EH (cell line): ENCODE results near the gene IER5.
"Not testable (repeated sequence)": the region's sequence is repeated elsewhere in the genome, so short reads cannot be mapped to it uniquely, and the experiment has no call there.

Experiments used
- DNase-seq: peaks from one replicate; pipeline ENCODE4 v3.0.0-alpha.2; 2015; ENCODE audit warnings: low read depth

Gene IER5

GRCh38 chr1:181115971-181116370 is 27.5 kb downstream of the IER5 start:
- not testable (repeated sequence) for DNase-seq

DNA sequence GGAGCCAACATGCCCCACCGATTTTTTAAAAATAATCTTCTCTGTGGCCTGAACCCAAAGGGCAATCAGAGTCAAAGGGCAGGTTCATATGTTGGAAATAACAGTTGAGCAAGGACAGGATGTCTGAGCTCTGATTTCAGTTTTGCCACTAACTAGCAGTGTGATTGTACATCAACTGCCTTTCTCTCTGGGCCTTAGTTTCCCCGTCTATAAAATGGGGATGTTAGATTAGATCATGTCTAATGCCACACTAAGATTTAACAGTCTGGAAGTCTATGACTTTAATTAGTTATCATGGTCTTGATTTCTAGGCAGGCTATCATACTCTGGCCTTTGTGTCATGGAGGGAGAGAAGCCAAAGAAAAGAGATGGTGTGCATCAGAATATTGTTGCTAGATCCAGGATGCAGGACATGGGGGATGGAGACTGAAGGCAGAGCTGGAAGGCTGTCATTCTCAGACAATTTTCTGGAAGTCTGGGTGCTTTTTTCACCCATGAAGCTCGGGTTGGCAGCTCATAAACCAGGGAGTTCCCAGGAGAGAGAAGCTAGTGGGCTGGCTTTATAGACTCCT is 28.4 kb downstream of the IER5 start:
- peak; percentile 53 for DNase-seq

- DNase-seq = peak; percentile 95
Observed at GRCh38 chr1:181117648-181118449, 29.3 kb downstream of the IER5 start.

DNA sequence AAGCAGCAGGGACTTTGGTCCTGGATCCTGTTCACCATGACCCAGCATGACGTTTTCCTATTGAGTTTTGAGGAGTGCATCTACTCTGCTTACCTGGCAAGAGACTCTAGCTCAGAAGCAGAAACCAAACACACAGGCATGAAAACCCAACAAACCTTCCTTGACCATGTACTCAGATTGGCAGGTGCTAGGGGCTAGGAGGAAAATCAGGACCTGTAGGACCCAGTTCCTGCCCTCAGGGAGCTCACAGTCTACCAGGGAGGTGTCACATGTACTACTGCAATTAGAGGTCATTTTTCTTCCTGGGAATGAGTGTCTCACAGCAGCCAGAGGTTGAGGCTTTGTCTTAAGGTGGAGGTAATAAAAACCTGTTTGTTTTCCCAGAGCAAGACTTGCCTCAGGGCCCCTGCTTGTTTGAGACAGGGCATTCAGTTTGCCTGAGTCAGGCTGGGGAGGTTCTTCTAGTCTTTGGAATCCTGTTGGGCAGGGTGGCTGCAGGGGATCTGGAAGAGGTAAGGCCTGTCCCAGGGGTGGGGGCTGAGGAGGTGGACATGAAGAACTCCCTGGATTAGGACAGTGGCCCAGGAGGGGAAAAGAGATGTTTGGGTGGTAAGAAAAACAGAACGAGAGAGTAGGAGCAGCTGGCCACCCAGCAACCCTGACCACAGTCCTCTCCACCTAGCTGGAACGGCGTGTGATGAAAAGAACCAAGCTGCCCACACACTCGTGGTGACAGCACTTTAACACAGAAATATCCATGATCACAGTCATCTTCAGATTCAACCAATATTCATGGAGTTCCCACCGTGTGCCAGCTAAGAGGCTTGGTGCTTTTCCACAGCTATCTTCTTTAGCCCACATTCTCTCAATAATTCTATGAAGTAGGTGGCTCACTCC is 30.8 kb downstream of the IER5 start:
- peak; percentile 80 for DNase-seq

DNA sequence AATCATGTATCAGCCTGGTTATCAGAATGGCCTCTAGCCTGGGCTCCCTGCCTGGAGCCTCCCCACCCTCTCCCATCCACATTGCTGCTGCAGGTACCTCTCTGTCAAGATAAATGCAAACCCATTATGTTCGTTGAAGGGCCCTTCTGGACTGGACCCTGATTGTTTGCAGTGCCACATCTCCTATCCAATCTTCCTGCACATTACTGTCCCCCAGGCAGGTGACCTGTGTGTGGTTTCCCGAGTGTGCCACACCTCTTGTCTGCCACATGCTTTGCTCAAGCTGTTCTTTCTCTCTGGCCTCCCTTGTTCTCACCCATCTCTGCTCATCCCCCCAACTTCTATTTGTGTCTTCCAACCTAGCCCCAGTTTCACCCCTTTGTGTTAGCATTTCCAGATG is 32.4 kb downstream of the IER5 start:
- no peak for DNase-seq

DNA sequence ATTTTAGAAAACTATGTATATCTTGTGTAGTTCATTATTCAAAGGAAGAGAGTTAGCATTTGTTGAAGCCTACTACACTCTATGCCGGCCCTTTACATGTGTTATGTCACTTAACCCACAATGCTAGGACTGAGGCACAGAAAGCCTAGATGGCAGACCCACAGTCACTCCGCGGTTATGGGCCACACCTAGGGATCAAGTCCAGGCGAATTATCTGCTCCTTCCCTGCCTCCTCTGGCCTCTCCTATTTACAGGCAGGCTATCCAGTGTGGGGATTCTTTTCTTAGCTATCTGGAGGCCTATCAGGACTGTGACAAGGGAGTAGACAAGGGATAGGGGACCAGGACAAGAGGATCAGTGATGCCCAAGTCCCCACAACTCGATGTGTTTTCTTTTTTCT is 33.0 kb downstream of the IER5 start:
- DNase-seq = no peak

DNA sequence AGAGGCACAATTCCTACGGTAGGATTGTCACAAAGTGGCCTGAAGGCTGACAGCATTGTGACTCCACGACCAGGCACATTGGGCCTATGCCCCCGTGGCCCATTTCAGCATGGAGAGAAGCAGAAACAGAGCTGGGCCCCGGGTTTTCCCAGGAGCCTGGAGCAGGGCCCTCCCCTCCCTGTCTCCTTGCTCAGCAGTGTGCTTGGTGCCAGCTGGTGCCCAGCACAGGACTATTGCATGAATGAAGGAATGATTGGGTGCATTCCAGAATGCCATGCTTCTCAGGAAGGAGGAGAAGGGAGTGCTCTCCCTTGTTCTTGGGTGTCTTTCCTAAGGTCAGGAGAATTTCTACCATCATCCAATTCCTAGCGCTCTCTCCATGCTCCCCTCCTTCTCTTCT is 33.7 kb downstream of the IER5 start:
- DNase-seq = no peak

- no peak for DNase-seq
Observed at GRCh38 chr1:181123173-181123572, 34.7 kb downstream of the IER5 start.

GRCh38 chr1:181124291-181124751 is 35.8 kb downstream of the IER5 start:
- no peak for DNase-seq

GRCh38 chr1:181126289-181126688 is 37.8 kb downstream of the IER5 start:
- no peak for DNase-seq

GRCh38 chr1:181126871-181127587 is 38.5 kb downstream of the IER5 start:
- no peak for DNase-seq

- no peak for DNase-seq
Observed at GRCh38 chr1:181127898-181128453, 39.5 kb downstream of the IER5 start.

- DNase-seq = no peak
Observed at GRCh38 chr1:181128592-181129497, 40.3 kb downstream of the IER5 start.

GRCh38 chr1:181129771-181130606 is 41.5 kb downstream of the IER5 start:
- DNase-seq = no peak

DNA sequence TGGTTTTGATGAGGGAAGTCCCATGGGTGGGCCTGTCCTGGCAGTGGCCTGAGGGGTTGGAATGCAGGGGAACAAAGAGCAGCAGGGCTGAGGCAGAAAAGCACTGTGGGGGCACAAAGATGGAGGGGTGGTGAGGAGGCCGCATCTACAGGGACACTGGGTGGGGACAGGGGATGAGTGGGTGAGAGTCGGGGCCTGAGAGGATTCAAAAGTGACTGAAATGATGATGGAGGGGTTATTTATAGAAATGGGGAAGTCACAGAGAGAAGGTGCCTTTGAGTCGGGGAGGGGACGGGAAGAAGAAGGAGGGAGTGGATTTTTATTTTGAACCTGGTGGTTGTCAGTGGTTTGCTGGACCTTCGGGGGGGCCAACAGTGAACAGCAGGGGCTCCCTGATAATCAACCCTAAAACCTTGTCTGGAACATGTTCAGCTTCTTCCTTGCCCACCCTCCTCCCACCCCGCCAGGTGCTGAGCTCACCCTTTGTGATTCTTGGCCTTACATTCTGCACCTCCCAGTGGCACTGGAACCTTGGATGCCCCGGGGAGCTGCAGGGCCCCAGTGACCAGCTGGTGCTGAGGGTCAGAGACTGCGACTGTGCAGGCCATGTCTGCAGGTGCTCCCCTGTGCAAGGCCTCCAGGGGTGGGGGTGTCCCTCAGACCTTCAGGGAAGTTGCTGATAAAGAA is 42.9 kb downstream of the IER5 start:
- DNase-seq = no peak

- no peak for DNase-seq
Observed at GRCh38 chr1:181133441-181133951, 45.0 kb downstream of the IER5 start.

DNA sequence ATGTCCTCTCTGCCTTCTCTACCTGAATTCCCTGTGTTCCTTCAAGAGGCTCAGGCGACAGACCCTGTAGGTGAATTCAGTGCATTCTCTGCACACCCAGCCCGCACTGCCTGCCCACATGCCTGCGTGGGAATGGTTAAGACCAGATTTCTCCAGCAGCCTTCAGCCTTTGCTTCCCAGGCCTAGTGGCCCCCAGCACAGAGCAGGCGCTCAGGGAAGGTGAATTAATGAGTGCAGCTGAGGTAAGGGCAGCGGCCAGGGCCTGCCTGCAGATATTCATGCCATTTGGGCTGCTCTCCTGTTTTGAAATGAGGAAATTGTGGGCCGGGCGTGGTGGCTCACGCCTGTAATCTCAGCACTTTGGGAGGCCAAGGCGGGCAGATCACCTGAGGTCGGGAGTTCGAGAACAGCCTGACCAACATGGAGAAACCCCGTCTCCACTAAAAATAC is 45.5 kb downstream of the IER5 start:
- DNase-seq = no peak

- DNase-seq = peak; percentile 94
Observed at GRCh38 chr1:181134543-181135436, 46.3 kb downstream of the IER5 start.
